Measurements from ENCODE around the gene CHCHD4.

CHCHD4 gene

DNA sequence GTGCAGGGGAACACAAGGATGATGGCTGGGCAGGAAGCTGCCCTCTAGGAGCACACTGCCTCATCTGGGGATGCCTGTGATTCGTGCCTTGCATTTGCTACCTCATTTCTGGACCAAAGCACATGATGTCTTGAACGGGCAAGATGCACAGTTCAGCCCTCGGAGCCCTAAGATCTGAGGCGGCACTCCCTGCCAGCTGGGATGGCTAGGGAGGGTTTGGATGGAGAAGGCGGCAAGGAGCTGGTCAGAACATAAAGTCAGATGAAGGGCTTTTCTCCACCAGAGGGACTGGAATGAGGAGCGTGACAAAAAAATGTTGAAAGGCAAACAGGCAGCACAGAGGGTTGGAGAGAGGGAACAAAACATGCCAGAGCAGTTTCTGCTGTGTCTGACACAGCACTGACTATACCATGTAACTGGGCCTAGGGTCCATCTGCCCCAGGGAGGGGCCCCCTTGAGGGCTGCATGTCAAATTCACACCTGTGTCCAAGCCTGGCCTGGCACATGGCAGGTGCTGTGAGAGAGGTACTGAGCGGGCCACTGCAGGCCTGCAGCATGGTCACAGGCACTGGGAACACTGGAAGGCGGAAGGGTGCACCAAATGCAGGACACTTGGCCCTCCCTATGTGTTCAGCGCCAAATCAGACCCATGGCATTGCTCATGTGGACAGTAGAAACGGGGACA is 21.9 kb upstream of the CHCHD4 start:
- TF ChIP-seq, protein P1, sequence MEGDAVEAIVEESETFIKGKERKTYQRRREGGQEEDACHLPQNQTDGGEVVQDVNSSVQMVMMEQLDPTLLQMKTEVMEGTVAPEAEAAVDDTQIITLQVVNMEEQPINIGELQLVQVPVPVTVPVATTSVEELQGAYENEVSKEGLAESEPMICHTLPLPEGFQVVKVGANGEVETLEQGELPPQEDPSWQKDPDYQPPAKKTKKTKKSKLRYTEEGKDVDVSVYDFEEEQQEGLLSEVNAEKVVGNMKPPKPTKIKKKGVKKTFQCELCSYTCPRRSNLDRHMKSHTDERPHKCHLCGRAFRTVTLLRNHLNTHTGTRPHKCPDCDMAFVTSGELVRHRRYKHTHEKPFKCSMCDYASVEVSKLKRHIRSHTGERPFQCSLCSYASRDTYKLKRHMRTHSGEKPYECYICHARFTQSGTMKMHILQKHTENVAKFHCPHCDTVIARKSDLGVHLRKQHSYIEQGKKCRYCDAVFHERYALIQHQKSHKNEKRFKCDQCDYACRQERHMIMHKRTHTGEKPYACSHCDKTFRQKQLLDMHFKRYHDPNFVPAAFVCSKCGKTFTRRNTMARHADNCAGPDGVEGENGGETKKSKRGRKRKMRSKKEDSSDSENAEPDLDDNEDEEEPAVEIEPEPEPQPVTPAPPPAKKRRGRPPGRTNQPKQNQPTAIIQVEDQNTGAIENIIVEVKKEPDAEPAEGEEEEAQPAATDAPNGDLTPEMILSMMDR (IDR thresholded peaks at IDR 0.05; ENCODE audit: extremely low read depth, insufficient read depth, missing control alignments) = no peak
- DNase-seq (ENCODE audit: low spot score) = no peak
- in situ Hi-C loops (cut with MboI; ENCODE audit: low pct_unique_long_range_greater_than_20kb, low sequenced_read_pairs, unreplicated experiment) = no loop called here

DNA sequence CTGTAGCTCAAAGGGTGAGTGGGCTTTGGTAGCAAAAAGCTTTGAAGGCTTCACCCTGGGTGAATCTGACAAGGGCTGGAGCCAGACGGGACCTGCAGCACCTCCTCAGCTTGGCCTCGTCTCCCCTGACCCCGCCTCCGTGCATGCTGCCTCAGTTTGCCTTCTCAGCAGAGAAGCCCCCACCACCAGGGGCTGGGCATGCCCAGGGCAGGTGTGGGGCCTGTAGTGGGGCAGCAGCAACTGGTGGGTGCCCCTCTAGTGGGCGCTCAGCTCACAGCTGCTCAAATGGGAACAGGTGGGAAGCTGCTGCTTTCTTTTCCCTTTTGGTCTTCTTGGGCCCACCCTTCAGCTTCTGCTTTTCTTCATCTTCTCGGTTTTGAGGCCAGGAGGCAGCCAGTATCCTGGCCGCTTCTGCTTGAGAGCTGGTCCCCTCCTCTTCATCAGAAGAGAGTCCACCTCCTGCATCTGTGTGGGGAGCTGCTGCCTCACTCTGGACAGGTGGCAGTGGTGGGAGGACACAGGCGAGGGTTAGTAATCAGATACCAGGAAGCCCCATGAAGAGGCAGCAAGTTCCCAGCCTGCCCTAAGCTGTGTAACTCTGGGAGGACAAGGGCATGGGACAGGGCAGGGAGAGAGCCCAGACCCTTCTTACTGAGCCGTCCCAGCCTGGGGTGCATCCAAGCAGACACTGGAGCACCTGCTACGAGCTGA is 21.2 kb upstream of the CHCHD4 start:
- no peak for DNase-seq (ENCODE audit: low spot score)
- TF ChIP-seq, protein P1 (IDR thresholded peaks at IDR 0.05; ENCODE audit: extremely low read depth, insufficient read depth, missing control alignments) = no peak
- in situ Hi-C loops (cut with MboI; ENCODE audit: low pct_unique_long_range_greater_than_20kb, low sequenced_read_pairs, unreplicated experiment) = no loop called here

DNA sequence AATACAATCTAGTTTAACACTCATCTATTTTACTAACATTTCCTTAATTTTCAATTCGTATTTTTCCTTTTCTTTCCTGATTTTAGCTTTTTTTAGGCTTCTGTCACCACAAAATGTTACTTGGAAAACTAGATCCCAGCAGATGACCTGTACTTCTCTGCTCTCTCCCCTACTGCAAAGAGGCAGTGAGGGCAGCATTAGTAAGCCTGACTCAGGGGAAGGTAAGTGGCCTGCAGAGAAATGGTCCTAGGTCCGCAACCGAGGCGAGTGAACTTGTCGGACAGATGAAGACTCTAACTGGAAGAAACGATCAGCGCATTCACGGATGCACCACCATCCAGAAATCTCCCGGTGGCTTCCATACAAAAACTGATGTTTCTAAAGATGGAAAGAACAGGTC is 20.6 kb upstream of the CHCHD4 start:
- DNase-seq (ENCODE audit: low spot score) = no peak
- in situ Hi-C loops (cut with MboI; ENCODE audit: low pct_unique_long_range_greater_than_20kb, low sequenced_read_pairs, unreplicated experiment) = no loop called here
- TF ChIP-seq, protein P1 (IDR thresholded peaks at IDR 0.05; ENCODE audit: extremely low read depth, insufficient read depth, missing control alignments) = no peak

DNA sequence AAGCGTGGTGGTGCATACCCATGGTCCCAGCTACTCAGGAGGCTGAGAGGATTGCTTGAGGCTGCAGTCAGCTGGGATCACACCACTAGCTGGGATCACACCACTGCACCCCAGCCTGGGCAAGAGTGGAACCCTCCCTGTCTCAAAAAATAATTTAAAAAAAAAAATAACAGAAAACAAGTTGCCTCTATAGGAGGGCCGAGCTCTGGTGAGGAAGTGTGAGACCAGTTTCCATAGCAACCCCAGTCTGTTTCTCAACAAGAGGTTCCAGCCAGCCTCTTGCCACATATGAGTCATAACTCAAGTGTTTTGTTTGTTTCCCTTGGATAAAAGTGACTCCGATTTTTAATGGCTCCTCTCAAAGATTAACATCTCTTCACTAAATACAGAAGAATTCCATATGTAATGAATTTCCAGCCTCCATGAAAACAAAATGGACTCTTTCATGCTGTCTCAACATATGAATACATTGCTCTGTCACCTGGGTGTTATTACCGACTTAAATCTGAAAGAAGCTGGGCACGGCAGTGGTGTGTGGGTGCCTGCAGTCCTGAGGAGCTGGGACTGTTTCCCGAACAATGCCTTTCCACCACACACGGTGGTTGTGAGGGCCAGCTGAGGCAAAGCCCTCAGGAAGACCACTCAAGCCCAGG is 19.9 kb upstream of the CHCHD4 start:
- TF ChIP-seq, protein P1 (IDR thresholded peaks at IDR 0.05; ENCODE audit: extremely low read depth, insufficient read depth, missing control alignments) = no peak
- in situ Hi-C loops (cut with MboI; ENCODE audit: low pct_unique_long_range_greater_than_20kb, low sequenced_read_pairs, unreplicated experiment) = no loop called here
- DNase-seq (ENCODE audit: low spot score) = peak; percentile 92

DNA sequence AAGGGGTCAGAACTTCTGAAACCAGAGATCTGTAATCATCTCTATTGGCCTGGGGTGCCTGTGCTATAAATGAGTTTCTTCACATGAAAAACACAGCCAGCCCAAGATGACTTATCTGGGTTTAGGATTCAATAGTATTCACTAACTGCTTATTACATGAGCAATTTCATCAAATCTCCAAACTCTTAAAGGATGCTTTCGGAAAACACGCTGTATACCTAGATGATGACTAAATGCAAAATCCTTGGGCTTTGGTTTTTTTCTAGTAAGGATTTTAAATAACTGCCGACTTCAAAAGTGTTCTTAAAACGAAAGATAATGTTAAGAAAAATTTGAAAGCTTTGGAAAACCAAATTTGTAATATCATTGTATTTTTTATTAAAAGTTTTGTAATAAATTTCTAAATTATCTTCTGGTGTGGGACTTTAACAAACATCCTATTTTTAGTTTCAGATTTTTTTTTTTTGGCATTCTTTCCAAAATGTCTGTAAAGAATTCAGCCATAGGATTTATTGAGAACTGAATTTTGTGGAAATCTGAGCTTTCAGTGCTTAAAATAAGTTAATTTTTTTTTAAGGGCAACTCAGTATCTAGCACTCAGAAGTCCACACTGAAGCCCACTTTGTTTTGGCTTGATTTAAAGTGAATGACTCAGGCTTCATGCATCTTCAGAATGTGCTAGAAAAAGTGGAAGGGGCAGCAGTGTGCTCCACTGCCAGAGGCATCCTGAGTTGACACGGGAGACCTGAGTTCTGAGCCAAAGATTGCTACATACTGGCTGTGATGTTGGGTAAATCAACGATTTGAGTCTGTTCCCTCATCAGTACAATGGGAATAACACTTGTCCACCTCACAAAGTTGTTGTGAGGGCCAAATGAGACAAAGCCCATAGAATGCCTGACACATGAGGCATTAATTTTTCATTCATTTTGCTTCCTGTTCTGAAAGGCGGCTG is 18.9 kb upstream of the CHCHD4 start:
- in situ Hi-C loops (cut with MboI; ENCODE audit: low pct_unique_long_range_greater_than_20kb, low sequenced_read_pairs, unreplicated experiment) = no loop called here
- DNase-seq (ENCODE audit: low spot score) = no peak
- TF ChIP-seq, protein P1 (IDR thresholded peaks at IDR 0.05; ENCODE audit: extremely low read depth, insufficient read depth, missing control alignments) = no peak

All from GM13977 (cell line).